Measurements from ENCODE around the gene PUDP. TPM values are rescaled to one million over a fixed set of nuclear protein-coding genes. Genes with fewer than 3 reads are reported as not detected.

The PUDP gene
- total and polyA plus RNA-seq, 8 donors: 1.8 to 42.0 (median 18.5) TPM

GRCh38 chrX:7120878-7121219 is 27.1 kb downstream of the PUDP start:
- Histone ChIP-seq H3K36me3 (no peaks in the 10 kb centered on the region), H3K4me3 (no peak overlapping the region), H3K9me3 (no peaks in the 10 kb centered on the region), H3K4me1 (peaks cover 0 to 59% (median 30%) of the 10 kb centered on the region in 4 donors), H3K27me3 (no peaks in the 10 kb centered on the region), H3K27ac (peak overlapping the region; percentile 67 to 80 (median 72))
- WGBS, 5 donors: 8 to 37% (median 13%) methylated on average over 2 of the region's 2 CpGs
- TF ChIP-seq EP300 (IDR thresholded peaks at IDR 0.05) (no peak), CTCF (IDR thresholded peaks at IDR 0.05) (no peak), POLR2A (IDR thresholded peaks at IDR 0.05) (no peak), POLR2AphosphoS5 (IDR thresholded peaks at IDR 0.05) (no peak)
- intact Hi-C loops (cut with DNase I; ENCODE audit: low total_unique reads): no loop called here
- DNase-seq: peak in 1 of 2 donors; percentile 44

GRCh38 chrX:7119950-7120877 is 27.7 kb downstream of the PUDP start:
- intact Hi-C loops (cut with DNase I; ENCODE audit: low total_unique reads): no loop called here
- WGBS, 5 donors: 36 to 55% (median 54%) methylated on average over 6 to 7 of the region's 7 CpGs
- no peak for TF ChIP-seq EP300 (IDR thresholded peaks at IDR 0.05)
- Histone ChIP-seq H3K27ac (peak overlapping the region; percentile 67 to 90 (median 76)), H3K4me3 (no peak overlapping the region), H3K9me3 (no peaks in the 10 kb centered on the region), H3K36me3 (no peaks in the 10 kb centered on the region), H3K4me1 (peaks cover 0 to 66% (median 30%) of the 10 kb centered on the region in 4 donors), H3K27me3 (no peaks in the 10 kb centered on the region)
- DNase-seq: peak in 1 of 2 donors; percentile 87

GRCh38 chrX:7117587-7117986 is 30.4 kb downstream of the PUDP start:
- peak overlapping the region in 1 of 5 donors; percentile 32 for H3K27ac ChIP-seq
- 94 to 97% (median 96%) methylated on average over 3 of the region's 3 CpGs for WGBS, 5 donors
- H3K36me3 ChIP-seq: no peaks in the 10 kb centered on the region
- intact Hi-C loops (cut with DNase I; ENCODE audit: low total_unique reads): no loop called here
- no peaks in the 10 kb centered on the region for H3K27me3 ChIP-seq
- TF ChIP-seq POLR2A (IDR thresholded peaks at IDR 0.05): no peak
- TF ChIP-seq CTCF (IDR thresholded peaks at IDR 0.05): no peak
- no peak for TF ChIP-seq POLR2AphosphoS5 (IDR thresholded peaks at IDR 0.05)
- H3K4me3 ChIP-seq: no peak overlapping the region
- H3K9me3 ChIP-seq: no peaks in the 10 kb centered on the region
- DNase-seq: no peak
- peaks cover 0 to 63% (median 28%) of the 10 kb centered on the region in 4 donors for H3K4me1 ChIP-seq

- H3K27me3 ChIP-seq: no peaks in the 10 kb centered on the region
- no peak for DNase-seq
- H3K36me3 ChIP-seq: no peaks in the 10 kb centered on the region
- H3K27ac ChIP-seq: no peak overlapping the region
- peaks cover 0 to 49% (median 15%) of the 10 kb centered on the region in 4 donors for H3K4me1 ChIP-seq
- intact Hi-C loops (cut with DNase I; ENCODE audit: low total_unique reads): no loop called here
- H3K4me3 ChIP-seq: no peak overlapping the region
- H3K9me3 ChIP-seq: no peaks in the 10 kb centered on the region
- WGBS, 5 donors: 86 to 100% (median 95%) methylated on average over 1 to 3 of the region's 3 CpGs
- no peak for TF ChIP-seq EP300 (IDR thresholded peaks at IDR 0.05)
- no peak for TF ChIP-seq CTCF (IDR thresholded peaks at IDR 0.05)
- no peak for TF ChIP-seq POLR2AphosphoS5 (IDR thresholded peaks at IDR 0.05)
- no peak for TF ChIP-seq POLR2A (IDR thresholded peaks at IDR 0.05)
Observed at GRCh38 chrX:7116081-7116480, 31.9 kb downstream of the PUDP start.

- intact Hi-C loops (cut with DNase I; ENCODE audit: low total_unique reads): no loop called here
- no peaks in the 10 kb centered on the region for H3K27me3 ChIP-seq
- H3K4me1 ChIP-seq: peaks cover 0 to 49% (median 11%) of the 10 kb centered on the region in 4 donors
- DNase-seq: no peak
- no peaks in the 10 kb centered on the region for H3K9me3 ChIP-seq
- no peak overlapping the region for H3K4me3 ChIP-seq
- WGBS, 5 donors: 38 to 61% (median 57%) methylated on average over 5 to 6 of the region's 6 CpGs
- no peaks in the 10 kb centered on the region for H3K36me3 ChIP-seq
- TF ChIP-seq POLR2A (IDR thresholded peaks at IDR 0.05) (no peak), POLR2AphosphoS5 (IDR thresholded peaks at IDR 0.05) (no peak), EP300 (IDR thresholded peaks at IDR 0.05) (no peak), CTCF (IDR thresholded peaks at IDR 0.05) (no peak)
- no peak overlapping the region for H3K27ac ChIP-seq
Observed at GRCh38 chrX:7115557-7115956, 32.4 kb downstream of the PUDP start.
